ENCODE measurements around the gene SFI1. TPM values are rescaled to one million over a fixed set of nuclear protein-coding genes. Genes with fewer than 3 reads are reported as not detected.

The SFI1 gene
- total and polyA plus RNA-seq, 4 donors: 3.1 to 16.2 (median 7.4) TPM

GRCh38 chr22:31652088-31652487 lies 155.8 kb downstream of the SFI1 start:
- Histone ChIP-seq H3K36me3 (ENCODE audit: control insufficient read depth in 4 of 4, insufficient read depth in 3 of 4, low read depth in 1 of 4, low read length in 3 of 4) (peaks cover 3 to 18% (median 9%) of the 10 kb centered on the region in 4 donors), H3K9ac (ENCODE audit: low read depth in 1 of 2, low read length in 2 of 2) (no peak overlapping the region), H3K4me1 (ENCODE audit: control insufficient read depth in 4 of 4, insufficient read depth in 4 of 4, low read length in 3 of 4) (no peaks in the 10 kb centered on the region), H3K27me3 (ENCODE audit: control insufficient read depth in 4 of 4, insufficient read depth in 4 of 4, low read length in 3 of 4) (no peaks in the 10 kb centered on the region), H3K9me3 (ENCODE audit: control insufficient read depth in 4 of 4, low read length in 3 of 4) (no peaks in the 10 kb centered on the region), H3K27ac (ENCODE audit: low read depth in 1 of 2, low read length in 2 of 2) (no peak overlapping the region), H3K4me3 (ENCODE audit: low read depth in 1 of 3, low read length in 3 of 3) (no peak overlapping the region)
- WGBS: 89% methylated on average over 9 of the region's 9 CpGs
- DNase-seq (ENCODE audit: low spot score): no peak
- no peak for TF ChIP-seq TAF1 (conservative IDR thresholded peaks at IDR 0.05)
- TF ChIP-seq, protein P1, sequence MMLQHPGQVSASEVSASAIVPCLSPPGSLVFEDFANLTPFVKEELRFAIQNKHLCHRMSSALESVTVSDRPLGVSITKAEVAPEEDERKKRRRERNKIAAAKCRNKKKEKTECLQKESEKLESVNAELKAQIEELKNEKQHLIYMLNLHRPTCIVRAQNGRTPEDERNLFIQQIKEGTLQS (IDR thresholded peaks at IDR 0.05): no peak
- TF ChIP-seq, protein P2, sequence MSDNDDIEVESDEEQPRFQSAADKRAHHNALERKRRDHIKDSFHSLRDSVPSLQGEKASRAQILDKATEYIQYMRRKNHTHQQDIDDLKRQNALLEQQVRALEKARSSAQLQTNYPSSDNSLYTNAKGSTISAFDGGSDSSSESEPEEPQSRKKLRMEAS (IDR thresholded peaks at IDR 0.05): no peak
- TF ChIP-seq, protein P3, sequence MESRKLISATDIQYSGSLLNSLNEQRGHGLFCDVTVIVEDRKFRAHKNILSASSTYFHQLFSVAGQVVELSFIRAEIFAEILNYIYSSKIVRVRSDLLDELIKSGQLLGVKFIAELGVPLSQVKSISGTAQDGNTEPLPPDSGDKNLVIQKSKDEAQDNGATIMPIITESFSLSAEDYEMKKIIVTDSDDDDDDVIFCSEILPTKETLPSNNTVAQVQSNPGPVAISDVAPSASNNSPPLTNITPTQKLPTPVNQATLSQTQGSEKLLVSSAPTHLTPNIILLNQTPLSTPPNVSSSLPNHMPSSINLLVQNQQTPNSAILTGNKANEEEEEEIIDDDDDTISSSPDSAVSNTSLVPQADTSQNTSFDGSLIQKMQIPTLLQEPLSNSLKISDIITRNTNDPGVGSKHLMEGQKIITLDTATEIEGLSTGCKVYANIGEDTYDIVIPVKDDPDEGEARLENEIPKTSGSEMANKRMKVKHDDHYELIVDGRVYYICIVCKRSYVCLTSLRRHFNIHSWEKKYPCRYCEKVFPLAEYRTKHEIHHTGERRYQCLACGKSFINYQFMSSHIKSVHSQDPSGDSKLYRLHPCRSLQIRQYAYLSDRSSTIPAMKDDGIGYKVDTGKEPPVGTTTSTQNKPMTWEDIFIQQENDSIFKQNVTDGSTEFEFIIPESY (IDR thresholded peaks at IDR 0.05): no peak
- TF ChIP-seq JUND (IDR thresholded peaks at IDR 0.05): no peak
- no peak for TF ChIP-seq CTCF (IDR thresholded peaks at IDR 0.05; ENCODE audit: low read depth, low read length, missing input control)
- no peak for TF ChIP-seq YY1 (IDR thresholded peaks at IDR 0.05)
- TF ChIP-seq FOXA1 (IDR thresholded peaks at IDR 0.05): no peak
- TF ChIP-seq HNF4A (conservative IDR thresholded peaks at IDR 0.05): no peak
- TF ChIP-seq NR2F2 (IDR thresholded peaks at IDR 0.05): no peak
- TF ChIP-seq SP1 (IDR thresholded peaks at IDR 0.05): no peak
- TF ChIP-seq FOXA2 (IDR thresholded peaks at IDR 0.05): no peak
- TF ChIP-seq RXRA (IDR thresholded peaks at IDR 0.05): no peak
- no peak for TF ChIP-seq GABPA (IDR thresholded peaks at IDR 0.05 in 1 of 2, conservative IDR thresholded peaks at IDR 0.05 in 1 of 2)
- TF ChIP-seq REST (IDR thresholded peaks at IDR 0.05): no peak
- TF ChIP-seq RAD21 (IDR thresholded peaks at IDR 0.05): no peak
- no peak for TF ChIP-seq EGR1 (IDR thresholded peaks at IDR 0.05; ENCODE audit: low read depth in 2 of 2)
- no peak for TF ChIP-seq HNF4G (IDR thresholded peaks at IDR 0.05)

Data from liver (tissue), 9 donors.